HepG2 (cell line): ENCODE measurements around the gene C1orf198. TPM values are rescaled to one million over a fixed set of nuclear protein-coding genes. Genes with fewer than 3 reads are reported as not detected.

Experiments
- ATAC-seq: fragments of 200-7000 bp; cut with Tn5 transposase; 3 replicates; pipeline ENCODE4 v1.9.1; 2020; ENCODE audit warnings: mild to moderate bottlenecking, moderate library complexity
- BruUV-seq: library from RNA; stranded (reverse); fragments of 400-500 nt; replicated peaks from 2 replicates; lab custom pipeline; 2021; lab: Mats Ljungman, UMichigan
- CTCF ChIA-PET: fragments of 300-600 bp; formaldehyde crosslinking; extraction: SDS; loops from one replicate; lab custom pipeline; 2021; ENCODE audit warnings: low total read pairs, inconsistent platforms, low intra/inter-chr PET ratio; lab: Yijun Ruan, JAX
- POLR2A ChIA-PET: fragments of 350-600 bp; sonication (Branson Sonifier 250); formaldehyde crosslinking; loops from one replicate; lab custom pipeline; 2020; ENCODE audit warnings: antibody characterized with exemption, inconsistent platforms; lab: Yijun Ruan, JAX
- DNase-seq: peaks from one replicate; pipeline ENCODE4 v3.0.0-alpha.2; 2015; ENCODE audit warnings: low spot score
- FAIRE-seq: peaks from 3 replicates; lab custom pipeline; 2011; peaks lifted over from hg19 to GRCh38; lab: Jason Lieb, UNC
- H2AFZ ChIP-seq: one replicate; pipeline ENCODE4 v1.6.1; 2011; ENCODE audit warnings: low read length, inconsistent platforms
- H3K27ac ChIP-seq: fragments of 300-600 bp; 3 replicates; pipeline ENCODE4 v1.8.0; 2011; ENCODE audit warnings: mixed run types, mild to moderate bottlenecking, mixed read lengths, low read length, inconsistent platforms; ENCODE audit not compliant: insufficient read depth; ENCODE audit errors: extremely low read length
- H3K27me3 ChIP-seq, 2 experiments: fragments of 200-600 bp in 1 of 2; 2 replicates in 1 of 2; 3 replicates in 1 of 2; pipeline versions ENCODE4 v1.6.0 to v1.8.0; 2011; ENCODE audit warnings: low read length in 2 of 2, mild to moderate bottlenecking in 2 of 2, moderate library complexity in 2 of 2, inconsistent platforms in 1 of 2; ENCODE audit not compliant: insufficient read depth in 2 of 2, control insufficient read depth in 1 of 2
- H3K36me3 ChIP-seq, 2 experiments: fragments of 200-600 bp in 1 of 2; replicated peaks in 1 of 2; 2 replicates in 1 of 2; 3 replicates in 1 of 2; pipeline versions ENCODE4 v1.5.1 to v1.8.0; 2011; ENCODE audit warnings: low read length in 2 of 2, inconsistent platforms in 1 of 2; ENCODE audit not compliant: insufficient read depth in 2 of 2, control insufficient read depth in 1 of 2
- H3K4me1 ChIP-seq: 2 replicates; pipeline ENCODE4 v1.5.1; 2012; ENCODE audit warnings: low read length, inconsistent platforms; ENCODE audit not compliant: insufficient read depth
- H3K4me2 ChIP-seq: 2 replicates; pipeline ENCODE4 v1.6.0; 2011; ENCODE audit warnings: low read depth, low read length, inconsistent platforms
- H3K4me3 ChIP-seq, 3 experiments: fragments of 200-600 bp in 1 of 3; sonication (generic), shearing (Covaris generic) in 1 of 3; replicated peaks in 1 of 3; 2 replicates each; pipeline ENCODE4 v1.5.1; 2011 to 2016; ENCODE audit warnings: low read length in 3 of 3, inconsistent platforms in 2 of 3, low read depth in 2 of 3, mild to moderate bottlenecking in 2 of 3, control low read depth in 1 of 3, mixed read lengths in 1 of 3; ENCODE audit not compliant: insufficient read depth in 1 of 3
- H3K79me2 ChIP-seq: one replicate; pipeline ENCODE4 v1.6.1; 2011; ENCODE audit warnings: low read length, inconsistent platforms; ENCODE audit not compliant: insufficient read depth
- H3K9ac ChIP-seq: 2 replicates; pipeline ENCODE4 v1.6.0; 2011; ENCODE audit warnings: mild to moderate bottlenecking, low read depth, low read length, inconsistent platforms; ENCODE audit not compliant: insufficient read depth
- H3K9me3 ChIP-seq: 2 replicates; pipeline ENCODE4 v1.5.1; 2012; ENCODE audit warnings: mild to moderate bottlenecking, low read length
- H4K20me1 ChIP-seq: 2 replicates; pipeline ENCODE4 v1.6.0; 2011; ENCODE audit warnings: inconsistent platforms, mild to moderate bottlenecking, low read length, moderate library complexity; ENCODE audit not compliant: insufficient read depth
- NFRKB ChIP-seq: fragments of 450-650 bp; IDR thresholded peaks from 2 replicates; pipeline ENCODE4 v1.6.1; 2017
- NR2F1 ChIP-seq, 2 experiments: fragments of 450-650 bp in 1 of 2; formaldehyde crosslinking in 1 of 2; IDR thresholded peaks; 2 replicates each; pipeline versions ENCODE4 v1.5.0 to v1.6.1; 2016 to 2020; ENCODE audit warnings: mild to moderate bottlenecking in 1 of 2, missing compliant biosample characterization in 1 of 2, missing genetic modification reagents in 1 of 2, moderate library complexity in 1 of 2
- PCBP1 ChIP-seq: fragments of 200-400 bp; formaldehyde crosslinking; IDR thresholded peaks from 2 replicates; pipeline ENCODE4 v1.6.1; 2017; ENCODE audit warnings: mild to moderate bottlenecking, low read depth, low read length, borderline replicate concordance
- ZNF382 ChIP-seq: sonication (generic); formaldehyde crosslinking; IDR thresholded peaks from 2 replicates; pipeline ENCODE4 v1.5.0; 2020; ENCODE audit warnings: missing genetic modification reagents, mild to moderate bottlenecking, borderline replicate concordance
- WGBS: methylation state at CpG from one replicate; pipeline ENCODE4 v1.1.6; 2017; ENCODE audit warnings: low lambda C conversion rate; 5-methylcytosine and 5-hydroxymethylcytosine counted together
- in situ Hi-C: cut with HindIII; loops from 2 replicates; pipeline ENCODE4 v1.10.0; 2017; ENCODE audit warnings: low pct_unique_long_range_greater_than_20kb; ENCODE audit not compliant: extremely low pct_ligation_motif_present
- intact Hi-C: fragments of 100-400 bp; cut with micrococcal nuclease; formaldehyde crosslinking; loops from one replicate; pipeline ENCODE4 v1.10.0; 2022; ENCODE audit not compliant: unreplicated experiment
- polyA plus RNA-seq, 8 experiments: library from polyadenylated mRNA; depleted of rRNA in 3 of 8; stranded (reverse) in 7 of 8; unstranded in 1 of 8; fragments of >200 nt; fragmentation: Illumina TruSeq in 4 of 8; extraction: Trizol in 4 of 8; gene quantifications; 2 replicates each; pipeline versions ENCODE4 v1.2.1 to v1.2.3, GENCODE V29; 2011 to 2016; ENCODE audit warnings: low read depth in 4 of 8, missing spikeins in 1 of 8, mixed read lengths in 1 of 8; ENCODE audit not compliant: insufficient read depth in 1 of 8
- total RNA-seq, 5 experiments: library from RNA; depleted of rRNA; stranded (reverse); fragments of >200 nt; fragmentation: Illumina TruSeq; extraction: Trizol; gene quantifications; 2 replicates each; pipeline ENCODE4 v1.2.3, GENCODE V29; 2016; ENCODE audit warnings: low read depth in 1 of 5
- TF ChIP-seq, protein P1 (sequence below): sonication (generic); formaldehyde crosslinking; IDR thresholded peaks from 2 replicates; pipeline ENCODE4 v1.4.0; 2020; ENCODE audit warnings: mild to moderate bottlenecking, missing genetic modification reagents
- TF ChIP-seq, protein P2 (sequence below): sonication (generic); formaldehyde crosslinking; IDR thresholded peaks from 2 replicates; pipeline ENCODE4 v1.9.0; 2022; ENCODE audit warnings: missing genetic modification reagents, mild to moderate bottlenecking, borderline replicate concordance
- TF ChIP-seq, protein P3 (sequence below): sonication (generic); formaldehyde crosslinking; IDR thresholded peaks from 2 replicates; pipeline ENCODE4 v1.5.0; 2020; ENCODE audit warnings: missing genetic modification reagents, mild to moderate bottlenecking, borderline replicate concordance
- TF ChIP-seq, protein P4 (sequence below): sonication (generic); formaldehyde crosslinking; IDR thresholded peaks from 2 replicates; pipeline ENCODE4 v1.4.0; 2020; ENCODE audit warnings: missing genetic modification reagents, low read depth, mild to moderate bottlenecking, borderline replicate concordance
- TF ChIP-seq, protein P5 (sequence below): sonication (generic); formaldehyde crosslinking; IDR thresholded peaks from 2 replicates; pipeline ENCODE4 v1.4.0; 2020; ENCODE audit warnings: missing genetic modification reagents
- TF ChIP-seq, protein P6 (sequence below): IDR thresholded peaks from 2 replicates; pipeline ENCODE4 v1.6.1; 2018; ENCODE audit warnings: missing genetic modification reagents

The C1orf198 gene
- total and polyA plus RNA-seq, 2 of the 13 experiments (the other 11 are each of a cell fraction or from before 2014, with no cell fraction given) = 12.7 to 13.4 TPM

DNA sequence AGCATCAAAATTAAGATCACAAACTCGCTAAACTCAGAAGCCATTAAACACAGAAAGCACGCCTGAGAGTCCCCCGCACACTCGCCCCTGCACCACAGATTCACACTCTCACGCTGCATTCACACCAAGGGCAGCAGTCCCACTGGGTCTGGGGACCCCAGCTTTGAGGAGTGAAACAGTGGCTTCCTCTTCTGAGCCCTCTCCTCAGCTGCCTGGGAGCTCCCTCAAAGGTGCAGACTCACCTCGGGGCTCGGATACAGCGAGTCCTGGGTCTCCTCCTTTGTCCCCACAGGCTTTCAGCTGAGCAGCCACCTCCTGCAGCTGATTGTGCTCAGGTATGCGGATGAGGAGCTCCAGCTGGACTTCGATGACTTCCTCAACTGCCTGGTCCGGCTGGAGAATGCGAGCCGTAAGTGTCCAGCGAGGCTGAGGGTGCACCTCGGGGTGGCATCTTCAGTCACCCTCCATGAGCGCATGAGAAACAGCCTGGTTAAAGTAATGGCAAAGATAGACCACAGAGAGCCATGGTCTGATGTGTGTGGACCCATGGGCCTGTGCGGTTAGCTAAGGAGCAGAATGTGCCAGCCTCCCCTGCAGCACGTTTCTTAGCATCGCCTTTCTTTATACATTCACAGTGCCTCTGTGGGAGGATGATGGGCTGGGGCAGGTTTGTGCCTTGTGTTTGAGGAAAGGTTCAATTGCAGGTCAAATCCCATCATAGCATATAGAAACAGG lies 73.3 kb downstream of the C1orf198 start:
- 55% methylated on average over 8 of the region's 19 CpGs for WGBS
- Histone ChIP-seq H3K9me3 (no peaks in the 10 kb centered on the region), H3K4me2 (peak overlapping the region; percentile 5; the same call in 1 of the 2 replicates), H3K4me3 (no peak overlapping the region), H3K36me3 (no peaks in the 10 kb centered on the region), H3K27me3 (peaks cover 0 to 6% of the 10 kb centered on the region in 2 experiments; a peak in 1 of 5 replicates), H4K20me1 (no peaks in the 10 kb centered on the region), H2AFZ (no peak overlapping the region), H3K27ac (no peak overlapping the region), H3K79me2 (no peaks in the 10 kb centered on the region), H3K4me1 (peaks cover 34% of the 10 kb centered on the region), H3K9ac (no peak overlapping the region)
- FAIRE-seq (no peak), DNase-seq (no peak), ATAC-seq (peak; percentile 16)
- BruUV-seq = no TSS peak
- ChIA-PET CTCF (no interaction called here), POLR2A (no interaction called here)
- intact Hi-C loops = loop anchor here (5.0 kb wide), 1 partner anchor 297 kb away; no protein-coding TSS in a partner anchor
- in situ Hi-C loops = loop anchor here (25.0 kb wide), 1 partner anchor 417 kb away; no protein-coding TSS in a partner anchor
- TF ChIP-seq, protein P1, sequence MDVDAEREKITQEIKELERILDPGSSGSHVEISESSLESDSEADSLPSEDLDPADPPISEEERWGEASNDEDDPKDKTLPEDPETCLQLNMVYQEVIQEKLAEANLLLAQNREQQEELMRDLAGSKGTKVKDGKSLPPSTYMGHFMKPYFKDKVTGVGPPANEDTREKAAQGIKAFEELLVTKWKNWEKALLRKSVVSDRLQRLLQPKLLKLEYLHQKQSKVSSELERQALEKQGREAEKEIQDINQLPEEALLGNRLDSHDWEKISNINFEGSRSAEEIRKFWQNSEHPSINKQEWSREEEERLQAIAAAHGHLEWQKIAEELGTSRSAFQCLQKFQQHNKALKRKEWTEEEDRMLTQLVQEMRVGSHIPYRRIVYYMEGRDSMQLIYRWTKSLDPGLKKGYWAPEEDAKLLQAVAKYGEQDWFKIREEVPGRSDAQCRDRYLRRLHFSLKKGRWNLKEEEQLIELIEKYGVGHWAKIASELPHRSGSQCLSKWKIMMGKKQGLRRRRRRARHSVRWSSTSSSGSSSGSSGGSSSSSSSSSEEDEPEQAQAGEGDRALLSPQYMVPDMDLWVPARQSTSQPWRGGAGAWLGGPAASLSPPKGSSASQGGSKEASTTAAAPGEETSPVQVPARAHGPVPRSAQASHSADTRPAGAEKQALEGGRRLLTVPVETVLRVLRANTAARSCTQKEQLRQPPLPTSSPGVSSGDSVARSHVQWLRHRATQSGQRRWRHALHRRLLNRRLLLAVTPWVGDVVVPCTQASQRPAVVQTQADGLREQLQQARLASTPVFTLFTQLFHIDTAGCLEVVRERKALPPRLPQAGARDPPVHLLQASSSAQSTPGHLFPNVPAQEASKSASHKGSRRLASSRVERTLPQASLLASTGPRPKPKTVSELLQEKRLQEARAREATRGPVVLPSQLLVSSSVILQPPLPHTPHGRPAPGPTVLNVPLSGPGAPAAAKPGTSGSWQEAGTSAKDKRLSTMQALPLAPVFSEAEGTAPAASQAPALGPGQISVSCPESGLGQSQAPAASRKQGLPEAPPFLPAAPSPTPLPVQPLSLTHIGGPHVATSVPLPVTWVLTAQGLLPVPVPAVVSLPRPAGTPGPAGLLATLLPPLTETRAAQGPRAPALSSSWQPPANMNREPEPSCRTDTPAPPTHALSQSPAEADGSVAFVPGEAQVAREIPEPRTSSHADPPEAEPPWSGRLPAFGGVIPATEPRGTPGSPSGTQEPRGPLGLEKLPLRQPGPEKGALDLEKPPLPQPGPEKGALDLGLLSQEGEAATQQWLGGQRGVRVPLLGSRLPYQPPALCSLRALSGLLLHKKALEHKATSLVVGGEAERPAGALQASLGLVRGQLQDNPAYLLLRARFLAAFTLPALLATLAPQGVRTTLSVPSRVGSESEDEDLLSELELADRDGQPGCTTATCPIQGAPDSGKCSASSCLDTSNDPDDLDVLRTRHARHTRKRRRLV (CRISPR knock-in tag) = no peak
- TF ChIP-seq PCBP1 = no peak
- no peak for TF ChIP-seq ZNF382 (CRISPR knock-in tag)
- TF ChIP-seq, protein P2, sequence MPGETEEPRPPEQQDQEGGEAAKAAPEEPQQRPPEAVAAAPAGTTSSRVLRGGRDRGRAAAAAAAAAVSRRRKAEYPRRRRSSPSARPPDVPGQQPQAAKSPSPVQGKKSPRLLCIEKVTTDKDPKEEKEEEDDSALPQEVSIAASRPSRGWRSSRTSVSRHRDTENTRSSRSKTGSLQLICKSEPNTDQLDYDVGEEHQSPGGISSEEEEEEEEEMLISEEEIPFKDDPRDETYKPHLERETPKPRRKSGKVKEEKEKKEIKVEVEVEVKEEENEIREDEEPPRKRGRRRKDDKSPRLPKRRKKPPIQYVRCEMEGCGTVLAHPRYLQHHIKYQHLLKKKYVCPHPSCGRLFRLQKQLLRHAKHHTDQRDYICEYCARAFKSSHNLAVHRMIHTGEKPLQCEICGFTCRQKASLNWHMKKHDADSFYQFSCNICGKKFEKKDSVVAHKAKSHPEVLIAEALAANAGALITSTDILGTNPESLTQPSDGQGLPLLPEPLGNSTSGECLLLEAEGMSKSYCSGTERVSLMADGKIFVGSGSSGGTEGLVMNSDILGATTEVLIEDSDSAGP (CRISPR knock-in tag) = no peak
- no peak for TF ChIP-seq NFRKB
- TF ChIP-seq, protein P3, sequence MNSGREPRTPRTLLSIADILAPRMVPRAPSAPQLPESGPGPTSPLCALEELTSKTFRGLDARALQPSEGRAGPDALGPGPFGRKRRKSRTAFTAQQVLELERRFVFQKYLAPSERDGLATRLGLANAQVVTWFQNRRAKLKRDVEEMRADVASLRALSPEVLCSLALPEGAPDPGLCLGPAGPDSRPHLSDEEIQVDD (CRISPR knock-in tag) = no peak
- TF ChIP-seq, protein P4, sequence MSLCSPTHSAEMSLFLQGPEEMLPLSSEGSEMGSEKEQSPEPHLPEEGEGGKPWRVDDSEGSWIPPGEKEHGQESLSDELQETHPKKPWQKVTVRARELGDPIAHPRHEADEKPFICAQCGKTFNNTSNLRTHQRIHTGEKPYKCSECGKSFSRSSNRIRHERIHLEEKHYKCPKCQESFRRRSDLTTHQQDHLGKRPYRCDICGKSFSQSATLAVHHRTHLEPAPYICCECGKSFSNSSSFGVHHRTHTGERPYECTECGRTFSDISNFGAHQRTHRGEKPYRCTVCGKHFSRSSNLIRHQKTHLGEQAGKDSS (CRISPR knock-in tag) = no peak
- TF ChIP-seq, protein P5, sequence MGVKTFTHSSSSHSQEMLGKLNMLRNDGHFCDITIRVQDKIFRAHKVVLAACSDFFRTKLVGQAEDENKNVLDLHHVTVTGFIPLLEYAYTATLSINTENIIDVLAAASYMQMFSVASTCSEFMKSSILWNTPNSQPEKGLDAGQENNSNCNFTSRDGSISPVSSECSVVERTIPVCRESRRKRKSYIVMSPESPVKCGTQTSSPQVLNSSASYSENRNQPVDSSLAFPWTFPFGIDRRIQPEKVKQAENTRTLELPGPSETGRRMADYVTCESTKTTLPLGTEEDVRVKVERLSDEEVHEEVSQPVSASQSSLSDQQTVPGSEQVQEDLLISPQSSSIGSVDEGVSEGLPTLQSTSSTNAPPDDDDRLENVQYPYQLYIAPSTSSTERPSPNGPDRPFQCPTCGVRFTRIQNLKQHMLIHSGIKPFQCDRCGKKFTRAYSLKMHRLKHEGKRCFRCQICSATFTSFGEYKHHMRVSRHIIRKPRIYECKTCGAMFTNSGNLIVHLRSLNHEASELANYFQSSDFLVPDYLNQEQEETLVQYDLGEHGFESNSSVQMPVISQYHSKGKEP = no peak
- TF ChIP-seq, protein P6, sequence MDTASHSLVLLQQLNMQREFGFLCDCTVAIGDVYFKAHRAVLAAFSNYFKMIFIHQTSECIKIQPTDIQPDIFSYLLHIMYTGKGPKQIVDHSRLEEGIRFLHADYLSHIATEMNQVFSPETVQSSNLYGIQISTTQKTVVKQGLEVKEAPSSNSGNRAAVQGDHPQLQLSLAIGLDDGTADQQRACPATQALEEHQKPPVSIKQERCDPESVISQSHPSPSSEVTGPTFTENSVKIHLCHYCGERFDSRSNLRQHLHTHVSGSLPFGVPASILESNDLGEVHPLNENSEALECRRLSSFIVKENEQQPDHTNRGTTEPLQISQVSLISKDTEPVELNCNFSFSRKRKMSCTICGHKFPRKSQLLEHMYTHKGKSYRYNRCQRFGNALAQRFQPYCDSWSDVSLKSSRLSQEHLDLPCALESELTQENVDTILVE (CRISPR knock-in tag) = no peak
- TF ChIP-seq NR2F1 (CRISPR knock-in tag; IDR thresholded peaks at IDR 0.05) = no peak
